GM23338 (cell line): ENCODE data around the gene FRMD4A.

Experiments
- CREB1 ChIP-seq: fragments of 250-450 bp; sonication (Bioruptor Pico); IDR thresholded peaks from 2 replicates; pipeline ENCODE4 v1.5.0; 2020; ENCODE audit warnings: low read depth, mild to moderate bottlenecking, moderate library complexity
- CTCF ChIP-seq, 2 experiments: fragments of 200-600 bp in 1 of 2; sonication (generic) in 1 of 2; conservative IDR thresholded peaks; 2 replicates each; pipeline versions ENCODE4 v1.5.1 to v1.6.1; 2016 to 2017; ENCODE audit warnings: antibody characterized with exemption in 2 of 2, low read depth in 2 of 2, mild to moderate bottlenecking in 2 of 2, moderate library complexity in 1 of 2
- ETS1 ChIP-seq: IDR thresholded peaks from 2 replicates; pipeline ENCODE4 v1.6.1; 2016; ENCODE audit warnings: antibody characterized with exemption
- EZH2 ChIP-seq: fragments of 200-600 bp; sonication (generic); IDR thresholded peaks from one replicate; pipeline ENCODE4 v1.8.0; 2017; ENCODE audit warnings: antibody characterized with exemption, mild to moderate bottlenecking, low read depth; ENCODE audit not compliant: unreplicated experiment
- EZH2phosphoT487 ChIP-seq: fragments of 200-600 bp; sonication (generic); IDR thresholded peaks from one replicate; pipeline ENCODE4 v1.8.1; 2018; ENCODE audit warnings: antibody characterized with exemption; ENCODE audit not compliant: unreplicated experiment
- JUNB ChIP-seq: IDR thresholded peaks from one replicate; pipeline ENCODE4 v1.6.1; 2016; ENCODE audit warnings: antibody characterized with exemption; ENCODE audit not compliant: unreplicated experiment
- NANOG ChIP-seq: IDR thresholded peaks from 2 replicates; pipeline ENCODE4 v1.6.1; 2016; ENCODE audit warnings: antibody characterized with exemption, borderline replicate concordance
- POLR2AphosphoS5 ChIP-seq: IDR thresholded peaks from 2 replicates; pipeline ENCODE4 v1.6.1; 2016; ENCODE audit warnings: antibody characterized with exemption, low read depth
- REST ChIP-seq: IDR thresholded peaks from one replicate; pipeline ENCODE4 v1.6.1; 2018; ENCODE audit warnings: antibody characterized with exemption; ENCODE audit not compliant: unreplicated experiment
- ZNF331 ChIP-seq: fragments of 250-450 bp; sonication (Bioruptor Pico); IDR thresholded peaks from 2 replicates; pipeline ENCODE4 v1.5.0; 2020; ENCODE audit warnings: low read depth, mild to moderate bottlenecking, moderate library complexity

- TF ChIP-seq CTCF (conservative IDR thresholded peaks at IDR 0.05; ENCODE audit: low read depth in 2 of 2) (no peak), EZH2 (no peak), REST (no peak), ZNF331 (CRISPR knock-in tag) (no peak), CREB1 (CRISPR knock-in tag) (no peak), ETS1 (no peak), POLR2AphosphoS5 (no peak), EZH2phosphoT487 (no peak), NANOG (no peak), JUNB (no peak)
These were observed 554.6 kb downstream of the FRMD4A start for GRCh38 chr10:13775786-13776775.
